Measurements from ENCODE around the gene ACTL7A.
A peak's percentile ranks its signal among the peaks of the same experiment; 100 is the strongest.
"Not testable (repeated sequence)": the region's sequence is repeated elsewhere in the genome, so short reads cannot be mapped to it uniquely, and the experiment has no call there.

Gene ACTL7A

DNA sequence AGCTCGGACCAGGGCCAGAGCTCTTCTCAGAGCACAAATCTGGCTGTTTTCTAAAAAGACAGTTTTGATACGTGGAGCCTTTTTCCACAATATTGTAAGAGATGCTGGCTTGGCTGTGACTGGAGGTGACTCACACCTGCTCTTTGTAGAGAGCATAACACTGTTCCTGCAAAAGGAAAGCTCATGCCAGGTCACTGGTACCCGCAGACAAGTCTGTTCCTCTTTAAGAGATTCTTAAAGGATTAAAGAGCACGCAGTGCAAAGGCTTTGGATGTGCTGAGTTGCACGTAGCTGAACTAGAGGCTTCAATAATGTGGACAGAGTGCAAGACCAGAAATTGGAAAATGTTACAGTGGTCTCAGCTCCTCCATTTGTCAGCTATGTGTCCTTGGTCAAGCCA lies 25.3 kb upstream of the ACTL7A start:
- no peak for DNase-seq
- peaks cover 12% of the 10 kb centered on the region for H3K4me1 Mint-ChIP-seq
- TF ChIP-seq, protein P1, sequence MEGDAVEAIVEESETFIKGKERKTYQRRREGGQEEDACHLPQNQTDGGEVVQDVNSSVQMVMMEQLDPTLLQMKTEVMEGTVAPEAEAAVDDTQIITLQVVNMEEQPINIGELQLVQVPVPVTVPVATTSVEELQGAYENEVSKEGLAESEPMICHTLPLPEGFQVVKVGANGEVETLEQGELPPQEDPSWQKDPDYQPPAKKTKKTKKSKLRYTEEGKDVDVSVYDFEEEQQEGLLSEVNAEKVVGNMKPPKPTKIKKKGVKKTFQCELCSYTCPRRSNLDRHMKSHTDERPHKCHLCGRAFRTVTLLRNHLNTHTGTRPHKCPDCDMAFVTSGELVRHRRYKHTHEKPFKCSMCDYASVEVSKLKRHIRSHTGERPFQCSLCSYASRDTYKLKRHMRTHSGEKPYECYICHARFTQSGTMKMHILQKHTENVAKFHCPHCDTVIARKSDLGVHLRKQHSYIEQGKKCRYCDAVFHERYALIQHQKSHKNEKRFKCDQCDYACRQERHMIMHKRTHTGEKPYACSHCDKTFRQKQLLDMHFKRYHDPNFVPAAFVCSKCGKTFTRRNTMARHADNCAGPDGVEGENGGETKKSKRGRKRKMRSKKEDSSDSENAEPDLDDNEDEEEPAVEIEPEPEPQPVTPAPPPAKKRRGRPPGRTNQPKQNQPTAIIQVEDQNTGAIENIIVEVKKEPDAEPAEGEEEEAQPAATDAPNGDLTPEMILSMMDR (IDR thresholded peaks at IDR 0.05) = no peak
- no peaks in the 10 kb centered on the region for H3K36me3 Mint-ChIP-seq (ENCODE audit: low read depth)
- H3K27ac Mint-ChIP-seq = no peak overlapping the region
- no peak overlapping the region for H3K4me3 Mint-ChIP-seq
- H3K9me3 Mint-ChIP-seq = no peaks in the 10 kb centered on the region
- H3K27me3 Mint-ChIP-seq (ENCODE audit: low read depth, poor library complexity) = peaks cover 4% of the 10 kb centered on the region

- H3K27me3 Mint-ChIP-seq (ENCODE audit: low read depth, poor library complexity) = peaks cover 4% of the 10 kb centered on the region
Observed at GRCh38 chr9:108837530-108837929, 24.5 kb upstream of the ACTL7A start.

GRCh38 chr9:108838017-108838416 lies 24.0 kb upstream of the ACTL7A start:
- H3K9me3 Mint-ChIP-seq = no peaks in the 10 kb centered on the region
- H3K4me3 Mint-ChIP-seq = no peak overlapping the region
- H3K36me3 Mint-ChIP-seq (ENCODE audit: low read depth) = no peaks in the 10 kb centered on the region
- peaks cover 4% of the 10 kb centered on the region for H3K27me3 Mint-ChIP-seq (ENCODE audit: low read depth, poor library complexity)
- no peak overlapping the region for H3K27ac Mint-ChIP-seq
- TF ChIP-seq, protein P1 (IDR thresholded peaks at IDR 0.05) = no peak
- DNase-seq = no peak
- peaks cover 16% of the 10 kb centered on the region for H3K4me1 Mint-ChIP-seq

More at GRCh38 chr9:108837530-108837929, 24.5 kb upstream of the ACTL7A start:
- TF ChIP-seq, protein P1 (IDR thresholded peaks at IDR 0.05) = no peak
- no peak for DNase-seq
- no peaks in the 10 kb centered on the region for H3K36me3 Mint-ChIP-seq (ENCODE audit: low read depth)
- no peak overlapping the region for H3K4me3 Mint-ChIP-seq
- H3K9me3 Mint-ChIP-seq = no peaks in the 10 kb centered on the region
- no peak overlapping the region for H3K27ac Mint-ChIP-seq
- peaks cover 12% of the 10 kb centered on the region for H3K4me1 Mint-ChIP-seq

DNA sequence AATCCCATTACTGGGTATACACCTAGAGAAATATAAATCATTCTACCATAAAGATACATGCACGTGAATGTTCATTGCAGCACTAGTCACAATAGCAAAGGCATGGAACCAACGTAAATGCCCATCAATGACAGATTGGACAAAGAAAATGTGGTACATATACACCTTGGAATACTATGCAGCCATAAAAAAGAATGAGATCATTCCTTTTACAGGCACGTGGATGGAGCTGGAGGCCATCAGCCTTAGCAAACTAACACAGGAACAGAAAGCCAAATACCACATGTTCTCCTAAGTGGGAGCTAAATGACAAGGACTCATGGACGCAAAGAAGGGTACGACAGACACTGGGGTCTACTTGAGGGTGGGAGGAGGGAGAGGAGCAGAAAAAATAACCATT lies 22.5 kb upstream of the ACTL7A start:
- not testable (repeated sequence) for H3K9me3 Mint-ChIP-seq; H3K27ac Mint-ChIP-seq; H3K36me3 Mint-ChIP-seq (ENCODE audit: low read depth); DNase-seq; H3K27me3 Mint-ChIP-seq (ENCODE audit: low read depth, poor library complexity); H3K4me3 Mint-ChIP-seq
- H3K4me1 Mint-ChIP-seq = peaks cover 22% of the 10 kb centered on the region

- Mint-ChIP-seq H3K4me1 (peaks cover 16% of the 10 kb centered on the region), H3K27ac (peak overlapping the region; percentile 31), H3K36me3 (ENCODE audit: low read depth) (no peaks in the 10 kb centered on the region), H3K9me3 (no peaks in the 10 kb centered on the region), H3K4me3 (no peak overlapping the region), H3K27me3 (ENCODE audit: low read depth, poor library complexity) (peaks cover 4% of the 10 kb centered on the region)
- TF ChIP-seq, protein P1 (IDR thresholded peaks at IDR 0.05) = no peak
- no peak for DNase-seq
Observed at GRCh38 chr9:108842610-108843295, 19.3 kb upstream of the ACTL7A start.

- TF ChIP-seq, protein P1 (IDR thresholded peaks at IDR 0.05) = no peak
- no peak for DNase-seq
- Mint-ChIP-seq H3K4me1 (peaks cover 17% of the 10 kb centered on the region), H3K27me3 (ENCODE audit: low read depth, poor library complexity) (no peaks in the 10 kb centered on the region), H3K4me3 (no peak overlapping the region), H3K27ac (no peak overlapping the region), H3K9me3 (no peaks in the 10 kb centered on the region), H3K36me3 (ENCODE audit: low read depth) (no peaks in the 10 kb centered on the region)
Observed at GRCh38 chr9:108844391-108844790, 17.7 kb upstream of the ACTL7A start.
